A549 (cell line): ENCODE measurements around the gene GUK1. TPM values are rescaled to one million over a fixed set of nuclear protein-coding genes. Genes with fewer than 3 reads are reported as not detected.

Source experiments
- ATAC-seq, 2 experiments: fragments of 200-7000 bp in 1 of 2; fragments of >200 bp in 1 of 2; cut with Nextera tagmentation in 1 of 2; cut with Tn5 transposase in 1 of 2; 3 replicates each; pipeline versions ENCODE4 v1.8.0 to v1.9.1; 2018 to 2020; ENCODE audit warnings: mild to moderate bottlenecking in 1 of 2, moderate library complexity in 1 of 2
- CTCF ChIA-PET: fragments of 300-600 bp; sonication (Branson Sonifier 250); formaldehyde crosslinking; extraction: SDS; loops from one replicate; lab custom pipeline; 2021; ENCODE audit warnings: antibody characterized with exemption, inconsistent platforms; lab: Yijun Ruan, JAX
- POLR2A ChIA-PET: fragments of 350-600 bp; formaldehyde crosslinking; extraction: SDS; loops from one replicate; lab custom pipeline; 2021; ENCODE audit warnings: antibody characterized with exemption, inconsistent platforms; lab: Yijun Ruan, JAX
- DNase-seq, 2 experiments: peaks; one replicate each; pipeline versions ENCODE4 v3.0.0 to v3.0.0-alpha.2; 2011 to 2016; ENCODE audit warnings: low read depth in 1 of 2, low spot score in 1 of 2
- FAIRE-seq: peaks from 2 replicates; lab custom pipeline; 2011; peaks lifted over from hg19 to GRCh38; lab: Jason Lieb, UNC
- H3K27ac ChIP-seq, 2 experiments: fragments of >200 bp; sonication (Bioruptor Twin); formaldehyde crosslinking; 3 replicates each; pipeline ENCODE4 v1.5.1; 2016 to 2017
- H3K4me1 ChIP-seq: fragments of >200 bp; sonication (Bioruptor Twin); formaldehyde crosslinking; 3 replicates; pipeline ENCODE4 v1.6.1; 2016
- H3K4me2 ChIP-seq: fragments of >200 bp; sonication (Bioruptor Twin); formaldehyde crosslinking; 3 replicates; pipeline ENCODE4 v1.6.1; 2016
- H3K4me3 ChIP-seq: fragments of >200 bp; sonication (Bioruptor Twin); formaldehyde crosslinking; 3 replicates; pipeline ENCODE4 v1.5.1; 2016
- H3K9me3 ChIP-seq: fragments of >200 bp; sonication (Bioruptor Twin); formaldehyde crosslinking; 3 replicates; pipeline ENCODE4 v1.6.1; 2016
- CHD4 ChIP-seq: fragments of 200-600 bp; sonication (generic); IDR thresholded peaks from 2 replicates; pipeline ENCODE4 v1.6.1; 2016; ENCODE audit warnings: antibody characterized with exemption, mild to moderate bottlenecking, borderline replicate concordance
- FOSB ChIP-seq: fragments of 250-450 bp; sonication (Bioruptor Pico); IDR thresholded peaks from 2 replicates; pipeline ENCODE4 v1.5.0; 2020; ENCODE audit warnings: mild to moderate bottlenecking, moderate library complexity
- FOSL2 ChIP-seq, 2 experiments: fragments of 450-650 bp in 1 of 2; fragments of >200 bp in 1 of 2; sonication (Bioruptor Twin) in 1 of 2; formaldehyde crosslinking; IDR thresholded peaks; 2 replicates each; pipeline versions ENCODE4 v1.5.0 to v1.6.1; 2016 to 2020; ENCODE audit warnings: mild to moderate bottlenecking in 1 of 2, moderate library complexity in 1 of 2
- FOXS1 ChIP-seq: fragments of 250-450 bp; sonication (Bioruptor Pico); IDR thresholded peaks from 2 replicates; pipeline ENCODE4 v1.5.0; 2020; ENCODE audit warnings: mild to moderate bottlenecking, moderate library complexity
- GATA3 ChIP-seq: IDR thresholded peaks from 2 replicates; pipeline ENCODE4 v1.6.1; 2012; ENCODE audit warnings: borderline replicate concordance
- HDAC2 ChIP-seq: fragments of 200-600 bp; sonication (generic); IDR thresholded peaks from 2 replicates; pipeline ENCODE4 v1.6.1; 2016
- HES2 ChIP-seq: fragments of >200 bp; sonication (Bioruptor Twin); formaldehyde crosslinking; IDR thresholded peaks from 2 replicates; pipeline ENCODE4 v1.6.1; 2016
- HMGXB4 ChIP-seq: fragments of 250-450 bp; sonication (Bioruptor Pico); IDR thresholded peaks from 2 replicates; pipeline ENCODE4 v1.5.0; 2021; ENCODE audit warnings: mild to moderate bottlenecking, moderate library complexity, borderline replicate concordance
- HOXA7 ChIP-seq: fragments of 250-450 bp; sonication (Bioruptor Pico); IDR thresholded peaks from 2 replicates; pipeline ENCODE4 v1.5.0; 2020; ENCODE audit warnings: mild to moderate bottlenecking, moderate library complexity
- HOXB5 ChIP-seq: fragments of 250-450 bp; sonication (Bioruptor Pico); IDR thresholded peaks from 2 replicates; pipeline ENCODE4 v1.5.0; 2020; ENCODE audit warnings: mild to moderate bottlenecking, moderate library complexity
- JUN ChIP-seq, 2 experiments: fragments of >200 bp; sonication (Bioruptor Twin); formaldehyde crosslinking; IDR thresholded peaks; 2 replicates in 1 of 2; 3 replicates in 1 of 2; pipeline ENCODE4 v1.6.1; 2016 to 2017
- JUNB ChIP-seq: fragments of >200 bp; sonication (Bioruptor Twin); formaldehyde crosslinking; IDR thresholded peaks from 2 replicates; pipeline ENCODE4 v1.6.1; 2016
- PBX3 ChIP-seq: IDR thresholded peaks from 2 replicates; pipeline ENCODE4 v1.6.1; 2012
- PHF8 ChIP-seq: fragments of 200-600 bp; sonication (generic); IDR thresholded peaks from 2 replicates; pipeline ENCODE4 v1.6.1; 2016; ENCODE audit warnings: low read depth, mild to moderate bottlenecking, antibody characterized with exemption, moderate library complexity, borderline replicate concordance
- RAD21 ChIP-seq, 2 experiments: fragments of >200 bp in 1 of 2; sonication (Bioruptor Twin) in 1 of 2; formaldehyde crosslinking in 1 of 2; IDR thresholded peaks in 1 of 2; conservative IDR thresholded peaks in 1 of 2; 2 replicates in 1 of 2; 3 replicates in 1 of 2; pipeline ENCODE4 v1.6.1; 2012 to 2018; ENCODE audit warnings: inconsistent platforms in 1 of 2
- TFCP2L1 ChIP-seq: fragments of 250-450 bp; sonication (Bioruptor Pico); IDR thresholded peaks from 2 replicates; pipeline ENCODE4 v1.5.0; 2021; ENCODE audit warnings: mild to moderate bottlenecking
- TP53 ChIP-seq: fragments of 250-450 bp; sonication (Bioruptor Pico); IDR thresholded peaks from 2 replicates; pipeline ENCODE4 v1.5.0; 2021; ENCODE audit warnings: mild to moderate bottlenecking, moderate library complexity
- USF2 ChIP-seq: fragments of 450-650 bp; IDR thresholded peaks from 2 replicates; pipeline ENCODE4 v1.6.1; 2014; ENCODE audit warnings: antibody characterized with exemption
- ZFP36 ChIP-seq: fragments of 450-650 bp; IDR thresholded peaks from 2 replicates; pipeline ENCODE4 v1.6.1; 2014; ENCODE audit warnings: borderline replicate concordance; ENCODE audit not compliant: partially characterized antibody
- ZNF302 ChIP-seq: fragments of 250-450 bp; sonication (Bioruptor Pico); IDR thresholded peaks from 2 replicates; pipeline ENCODE4 v1.9.0; 2021; ENCODE audit warnings: inconsistent platforms, mild to moderate bottlenecking, moderate library complexity
- WGBS: methylation state at CpG from one replicate; pipeline ENCODE4 v1.1.6; 2017; ENCODE audit errors: missing lambda C conversion rate; 5-methylcytosine and 5-hydroxymethylcytosine counted together
- polyA plus RNA-seq, 4 experiments: library from polyadenylated mRNA; depleted of rRNA in 3 of 4; stranded (reverse); fragments of >200 nt; fragmentation: RNase III in 1 of 4; extraction: RNeasy Plus Mini Kit Qiagen cat#74134 plus additional on column Dnase treatment in 1 of 4; gene quantifications; 2 replicates in 3 of 4; 3 replicates in 1 of 4; pipeline ENCODE4 v1.2.3, GENCODE V29; 2011 to 2017
- TF ChIP-seq, protein P1 (sequence below): fragments of 200-600 bp; sonication (generic); IDR thresholded peaks from 2 replicates; pipeline ENCODE4 v1.6.1; 2016; ENCODE audit warnings: antibody characterized with exemption, mild to moderate bottlenecking, moderate library complexity
- TF ChIP-seq, protein P2 (sequence below): IDR thresholded peaks from 2 replicates; pipeline ENCODE4 v1.6.1; 2012
- TF ChIP-seq, protein P3 (sequence below): fragments of 150-350 bp; IDR thresholded peaks from 2 replicates; pipeline ENCODE4 v1.6.1; 2014; ENCODE audit warnings: low read depth, mild to moderate bottlenecking, low read length
- TF ChIP-seq, protein P4 (sequence below): fragments of 250-450 bp; sonication (Bioruptor Pico); IDR thresholded peaks from 2 replicates; pipeline ENCODE4 v1.5.0; 2020; ENCODE audit warnings: low read depth, mild to moderate bottlenecking, moderate library complexity

Gene GUK1
- polyA plus RNA-seq, 2 of the 4 experiments (the other 2 are of a cell fraction), result 88.9 to 106 TPM

DNA sequence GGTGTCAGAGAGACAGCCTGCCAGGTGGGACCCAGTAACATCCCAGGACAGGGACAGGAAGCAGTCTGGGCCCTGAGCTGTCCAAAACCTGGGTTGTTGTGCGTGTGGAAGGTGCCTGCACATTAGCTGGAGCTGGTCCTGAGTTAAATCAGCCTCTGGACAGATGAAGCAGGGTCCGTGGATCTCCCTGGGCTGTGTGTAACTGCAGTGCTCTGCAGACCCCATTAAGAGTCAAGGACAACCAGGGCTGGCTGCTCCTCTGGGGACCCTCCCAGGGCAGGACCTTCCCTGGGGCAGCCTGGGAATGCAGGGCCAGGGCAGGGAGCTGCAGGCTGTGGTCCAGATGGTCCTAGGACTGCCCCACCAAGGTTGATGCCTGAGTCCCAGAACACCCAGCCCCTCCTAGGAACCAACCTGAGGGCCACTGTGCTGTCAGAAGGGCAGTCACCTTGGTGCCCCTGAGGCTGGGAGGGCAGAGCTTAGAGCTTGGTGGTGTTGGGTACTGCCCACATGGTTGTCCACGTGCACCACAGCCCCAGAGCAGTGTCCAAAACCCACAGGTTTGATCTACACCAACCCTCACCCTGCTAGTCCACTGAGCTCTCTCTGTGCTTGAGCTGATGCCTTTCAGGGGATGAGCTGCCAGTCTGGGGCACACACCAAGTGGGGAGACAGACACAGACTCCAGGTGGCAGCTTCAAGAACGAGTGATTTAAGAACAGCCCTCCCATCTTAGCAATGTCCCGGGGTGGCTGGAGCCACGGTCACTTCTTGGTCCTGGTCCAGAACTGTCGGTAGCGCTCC is 33.9 kb upstream of the GUK1 start:
- POLR2A ChIA-PET, result interaction anchor here (0.6 to 1.4 kb wide), 3 partner anchors 8 to 59 kb away, joined by 3 read pairs; partner anchors contain the start of gene IBA57
- Histone ChIP-seq H3K4me3 (no peak overlapping the region), H3K27ac (no peak overlapping the region), H3K4me2 (no peak overlapping the region), H3K4me1 (peaks cover 21% of the 10 kb centered on the region), H3K9me3 (no peaks in the 10 kb centered on the region)
- DNase-seq, result no peak
- CTCF ChIA-PET, result interaction anchor here (0.8 to 2.7 kb wide), 5 partner anchors 18 to 409 kb away, joined by 3 to 9 read pairs (median 3); no protein-coding TSS in a partner anchor
- no peak for ATAC-seq
- WGBS, result 61% methylated on average over 5 of the region's 8 CpGs
- TF ChIP-seq TP53 (CRISPR knock-in tag) (no peak), JUN (IDR thresholded peaks at IDR 0.05) (no peak), FOXS1 (CRISPR knock-in tag) (no peak), JUNB (no peak), CHD4 (no peak), FOSL2 (IDR thresholded peaks at IDR 0.05) (no peak), FOSL2 (CRISPR knock-in tag; IDR thresholded peaks at IDR 0.05) (no peak), HOXB5 (CRISPR knock-in tag) (no peak), HES2 (no peak), PBX3 (no peak), ZNF302 (CRISPR knock-in tag) (no peak), FOSB (CRISPR knock-in tag) (no peak)
- TF ChIP-seq, protein P1, sequence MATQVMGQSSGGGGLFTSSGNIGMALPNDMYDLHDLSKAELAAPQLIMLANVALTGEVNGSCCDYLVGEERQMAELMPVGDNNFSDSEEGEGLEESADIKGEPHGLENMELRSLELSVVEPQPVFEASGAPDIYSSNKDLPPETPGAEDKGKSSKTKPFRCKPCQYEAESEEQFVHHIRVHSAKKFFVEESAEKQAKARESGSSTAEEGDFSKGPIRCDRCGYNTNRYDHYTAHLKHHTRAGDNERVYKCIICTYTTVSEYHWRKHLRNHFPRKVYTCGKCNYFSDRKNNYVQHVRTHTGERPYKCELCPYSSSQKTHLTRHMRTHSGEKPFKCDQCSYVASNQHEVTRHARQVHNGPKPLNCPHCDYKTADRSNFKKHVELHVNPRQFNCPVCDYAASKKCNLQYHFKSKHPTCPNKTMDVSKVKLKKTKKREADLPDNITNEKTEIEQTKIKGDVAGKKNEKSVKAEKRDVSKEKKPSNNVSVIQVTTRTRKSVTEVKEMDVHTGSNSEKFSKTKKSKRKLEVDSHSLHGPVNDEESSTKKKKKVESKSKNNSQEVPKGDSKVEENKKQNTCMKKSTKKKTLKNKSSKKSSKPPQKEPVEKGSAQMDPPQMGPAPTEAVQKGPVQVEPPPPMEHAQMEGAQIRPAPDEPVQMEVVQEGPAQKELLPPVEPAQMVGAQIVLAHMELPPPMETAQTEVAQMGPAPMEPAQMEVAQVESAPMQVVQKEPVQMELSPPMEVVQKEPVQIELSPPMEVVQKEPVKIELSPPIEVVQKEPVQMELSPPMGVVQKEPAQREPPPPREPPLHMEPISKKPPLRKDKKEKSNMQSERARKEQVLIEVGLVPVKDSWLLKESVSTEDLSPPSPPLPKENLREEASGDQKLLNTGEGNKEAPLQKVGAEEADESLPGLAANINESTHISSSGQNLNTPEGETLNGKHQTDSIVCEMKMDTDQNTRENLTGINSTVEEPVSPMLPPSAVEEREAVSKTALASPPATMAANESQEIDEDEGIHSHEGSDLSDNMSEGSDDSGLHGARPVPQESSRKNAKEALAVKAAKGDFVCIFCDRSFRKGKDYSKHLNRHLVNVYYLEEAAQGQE, result no peak
- TF ChIP-seq, protein P2, sequence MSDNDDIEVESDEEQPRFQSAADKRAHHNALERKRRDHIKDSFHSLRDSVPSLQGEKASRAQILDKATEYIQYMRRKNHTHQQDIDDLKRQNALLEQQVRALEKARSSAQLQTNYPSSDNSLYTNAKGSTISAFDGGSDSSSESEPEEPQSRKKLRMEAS, result no peak
- FAIRE-seq, result no peak

- no peak overlapping the region for H3K4me3 ChIP-seq
- WGBS, result 95% methylated on average over 9 of the region's 9 CpGs
- no peak for DNase-seq
- ChIA-PET POLR2A (interaction anchor here (0.6 to 1.4 kb wide), 3 partner anchors 9 to 59 kb away, joined by 3 read pairs; partner anchors contain the start of gene IBA57), CTCF (interaction anchor here (0.8 to 2.7 kb wide), 4 partner anchors 17 to 395 kb away, joined by 3 to 9 read pairs (median 4); no protein-coding TSS in a partner anchor)
- TF ChIP-seq HOXA7 (CRISPR knock-in tag) (no peak), GATA3 (no peak), ZFP36 (no peak), PHF8 (no peak), HMGXB4 (no peak), JUN (IDR thresholded peaks at IDR 0.05) (no peak), RAD21 (conservative IDR thresholded peaks at IDR 0.05 in 1 of 2, IDR thresholded peaks at IDR 0.05 in 1 of 2) (no peak), HDAC2 (no peak), USF2 (no peak), TFCP2L1 (no peak), HOXB5 (CRISPR knock-in tag) (no peak), CHD4 (no peak), FOSB (CRISPR knock-in tag) (no peak)
- TF ChIP-seq, protein P3, sequence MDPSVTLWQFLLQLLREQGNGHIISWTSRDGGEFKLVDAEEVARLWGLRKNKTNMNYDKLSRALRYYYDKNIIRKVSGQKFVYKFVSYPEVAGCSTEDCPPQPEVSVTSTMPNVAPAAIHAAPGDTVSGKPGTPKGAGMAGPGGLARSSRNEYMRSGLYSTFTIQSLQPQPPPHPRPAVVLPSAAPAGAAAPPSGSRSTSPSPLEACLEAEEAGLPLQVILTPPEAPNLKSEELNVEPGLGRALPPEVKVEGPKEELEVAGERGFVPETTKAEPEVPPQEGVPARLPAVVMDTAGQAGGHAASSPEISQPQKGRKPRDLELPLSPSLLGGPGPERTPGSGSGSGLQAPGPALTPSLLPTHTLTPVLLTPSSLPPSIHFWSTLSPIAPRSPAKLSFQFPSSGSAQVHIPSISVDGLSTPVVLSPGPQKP, result no peak
- TF ChIP-seq, protein P4, sequence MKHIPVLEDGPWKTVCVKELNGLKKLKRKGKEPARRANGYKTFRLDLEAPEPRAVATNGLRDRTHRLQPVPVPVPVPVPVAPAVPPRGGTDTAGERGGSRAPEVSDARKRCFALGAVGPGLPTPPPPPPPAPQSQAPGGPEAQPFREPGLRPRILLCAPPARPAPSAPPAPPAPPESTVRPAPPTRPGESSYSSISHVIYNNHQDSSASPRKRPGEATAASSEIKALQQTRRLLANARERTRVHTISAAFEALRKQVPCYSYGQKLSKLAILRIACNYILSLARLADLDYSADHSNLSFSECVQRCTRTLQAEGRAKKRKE (CRISPR knock-in tag), result no peak
- H3K9me3 ChIP-seq, result no peaks in the 10 kb centered on the region
- H3K4me1 ChIP-seq, result peaks cover 18% of the 10 kb centered on the region
- ATAC-seq, result no peak
- no peak overlapping the region for H3K27ac ChIP-seq
- no peak for FAIRE-seq
- no peak overlapping the region for H3K4me2 ChIP-seq
These were observed 33.4 kb upstream of the GUK1 start for GRCh38 chr1:228106800-228107054.
